GM12874 (cell line): Measurements from ENCODE around the gene FAM177B.

Experiments
- CTCF ChIP-seq: IDR thresholded peaks from 2 replicates; pipeline ENCODE4 v1.5.1; 2011; ENCODE audit warnings: low read depth, mild to moderate bottlenecking, control low read depth, low read length, moderate library complexity; ENCODE audit not compliant: insufficient read depth

FAM177B gene

GRCh38 chr1:222706815-222707214 is 30.2 kb upstream of the FAM177B start:
- no peak for TF ChIP-seq CTCF

- no peak for TF ChIP-seq CTCF
These were observed 27.3 kb upstream of the FAM177B start for GRCh38 chr1:222709700-222710153.

- no peak for TF ChIP-seq CTCF
These were observed 25.4 kb upstream of the FAM177B start for GRCh38 chr1:222711319-222712252.

- TF ChIP-seq CTCF, result no peak
These were observed 24.5 kb upstream of the FAM177B start, which contains the start of the genes AIDA and BROX for GRCh38 chr1:222712253-222713090. Gene AIDA, minus strand, starts transcription at chr1:222712491. Its CDS starts 174 bp downstream, at chr1:222712317. Gene BROX, plus strand, starts transcription at chr1:222712564. Its CDS starts 3,136 bp downstream, at chr1:222715700.

GRCh38 chr1:222713091-222713961 is 23.7 kb upstream of the FAM177B start:
- 0 out of 2 replicates have a peak, but pooled peaks have one; percentile 6 for TF ChIP-seq CTCF

- no peak for TF ChIP-seq CTCF
These were observed 20.6 kb upstream of the FAM177B start for GRCh38 chr1:222716393-222716792.
